ENCODE results near the gene ZNF683.

Gene ZNF683

DNA sequence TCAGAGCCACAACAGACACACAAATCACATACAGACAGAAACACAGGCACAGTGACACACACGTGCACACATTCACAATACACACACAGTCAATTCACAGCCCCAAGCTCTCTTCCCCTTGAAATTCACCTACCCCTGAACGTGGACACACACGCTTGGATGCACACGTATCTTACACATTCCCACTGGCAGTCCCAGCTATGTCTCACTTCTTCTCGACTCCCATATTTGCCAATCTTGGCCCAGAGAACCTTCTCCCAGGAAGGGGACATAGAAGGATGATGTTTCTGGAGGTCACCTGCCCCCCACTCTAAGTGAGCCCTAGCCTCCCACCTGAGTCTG lies 20.2 kb downstream of the ZNF683 start:
- DNase-seq (ENCODE audit: low read depth), result no peak
- TF ChIP-seq, protein P1, sequence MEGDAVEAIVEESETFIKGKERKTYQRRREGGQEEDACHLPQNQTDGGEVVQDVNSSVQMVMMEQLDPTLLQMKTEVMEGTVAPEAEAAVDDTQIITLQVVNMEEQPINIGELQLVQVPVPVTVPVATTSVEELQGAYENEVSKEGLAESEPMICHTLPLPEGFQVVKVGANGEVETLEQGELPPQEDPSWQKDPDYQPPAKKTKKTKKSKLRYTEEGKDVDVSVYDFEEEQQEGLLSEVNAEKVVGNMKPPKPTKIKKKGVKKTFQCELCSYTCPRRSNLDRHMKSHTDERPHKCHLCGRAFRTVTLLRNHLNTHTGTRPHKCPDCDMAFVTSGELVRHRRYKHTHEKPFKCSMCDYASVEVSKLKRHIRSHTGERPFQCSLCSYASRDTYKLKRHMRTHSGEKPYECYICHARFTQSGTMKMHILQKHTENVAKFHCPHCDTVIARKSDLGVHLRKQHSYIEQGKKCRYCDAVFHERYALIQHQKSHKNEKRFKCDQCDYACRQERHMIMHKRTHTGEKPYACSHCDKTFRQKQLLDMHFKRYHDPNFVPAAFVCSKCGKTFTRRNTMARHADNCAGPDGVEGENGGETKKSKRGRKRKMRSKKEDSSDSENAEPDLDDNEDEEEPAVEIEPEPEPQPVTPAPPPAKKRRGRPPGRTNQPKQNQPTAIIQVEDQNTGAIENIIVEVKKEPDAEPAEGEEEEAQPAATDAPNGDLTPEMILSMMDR (IDR thresholded peaks at IDR 0.05; ENCODE audit: control insufficient read depth, extremely low read depth, insufficient read depth), result no peak
- H3K4me3 ChIP-seq (ENCODE audit: low read depth, low read length), result no peak overlapping the region

DNA sequence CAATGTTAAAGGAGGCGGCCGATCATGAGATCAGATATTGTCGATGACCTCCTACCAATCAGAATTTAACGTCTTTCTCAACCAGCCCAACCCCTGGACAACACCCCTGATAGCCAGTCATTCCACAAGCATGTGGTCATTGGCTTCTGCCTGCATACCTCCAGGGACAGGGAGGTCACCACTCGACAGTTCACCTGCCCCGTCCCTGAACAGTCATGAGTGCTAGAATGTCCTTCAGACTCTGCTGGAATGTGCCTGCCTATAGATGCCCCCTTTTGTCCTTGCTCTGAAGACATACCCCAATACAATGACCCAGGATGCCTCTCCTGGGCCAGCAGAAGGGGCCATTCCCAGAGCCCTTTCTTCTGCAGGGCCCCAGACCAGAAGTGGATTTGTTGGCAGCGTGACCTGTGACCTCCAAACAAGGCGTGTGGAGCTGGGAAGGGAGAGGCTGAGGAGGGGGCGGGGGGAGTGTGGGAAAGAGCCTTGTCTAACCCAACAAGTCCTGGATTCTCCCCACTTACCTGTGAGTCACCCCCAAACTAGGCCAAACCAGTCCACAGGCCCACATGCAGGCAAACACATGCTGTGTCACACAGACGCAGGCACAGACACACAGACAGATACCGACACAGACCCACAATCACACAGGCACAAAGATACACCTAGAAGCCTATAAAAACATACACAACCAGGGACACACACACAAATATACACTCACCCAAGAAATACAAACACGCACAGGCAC lies 20.8 kb downstream of the ZNF683 start:
- H3K4me3 ChIP-seq (ENCODE audit: low read depth, low read length), result no peak overlapping the region
- TF ChIP-seq, protein P1 (IDR thresholded peaks at IDR 0.05; ENCODE audit: control insufficient read depth, extremely low read depth, insufficient read depth), result no peak
- DNase-seq (ENCODE audit: low read depth), result no peak

DNA sequence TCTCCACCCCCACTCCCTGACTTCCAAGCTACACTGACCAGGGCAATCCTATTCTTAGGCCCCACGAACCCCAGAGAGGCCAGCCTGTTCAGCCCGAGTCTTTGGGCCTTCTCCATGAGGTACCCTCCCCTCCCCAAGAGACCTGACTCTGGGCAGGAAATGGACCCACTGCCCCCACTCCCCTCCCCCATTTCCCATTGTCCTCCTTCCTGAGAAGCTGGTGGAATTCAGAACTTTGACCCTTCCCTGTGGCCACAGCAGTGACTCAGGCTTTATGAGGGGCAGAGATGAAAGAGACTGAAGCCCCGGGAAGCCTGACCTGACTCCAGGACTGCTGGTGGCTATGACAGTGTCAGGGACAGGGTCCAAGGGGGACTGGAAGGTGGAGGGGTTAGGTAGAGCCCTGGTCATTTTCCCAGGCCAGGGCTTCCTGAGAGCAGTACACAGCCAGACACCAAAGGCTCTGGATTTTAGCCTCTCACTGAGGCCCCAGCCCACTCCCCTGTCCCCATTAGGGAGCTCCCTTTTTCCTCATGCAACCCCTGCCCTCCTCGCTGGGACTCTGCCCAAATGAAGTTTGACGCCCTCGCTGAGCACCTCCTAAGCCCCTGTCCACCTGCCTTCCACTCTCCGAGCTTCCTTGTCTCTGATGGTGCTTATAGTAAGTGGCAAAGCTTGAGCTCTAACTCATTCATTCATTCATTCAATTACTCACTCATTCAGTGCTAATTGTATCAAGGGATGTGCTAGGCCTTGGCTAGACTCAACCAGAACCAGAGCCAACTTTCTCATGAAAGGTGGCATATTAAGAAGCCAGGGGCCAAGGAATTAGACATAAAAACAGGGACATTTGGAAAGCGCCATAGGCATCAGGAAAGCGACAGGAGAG lies 21.6 kb downstream of the ZNF683 start:
- TF ChIP-seq, protein P1 (IDR thresholded peaks at IDR 0.05; ENCODE audit: control insufficient read depth, extremely low read depth, insufficient read depth), result no peak
- no peak overlapping the region for H3K4me3 ChIP-seq (ENCODE audit: low read depth, low read length)
- no peak for DNase-seq (ENCODE audit: low read depth)

DNA sequence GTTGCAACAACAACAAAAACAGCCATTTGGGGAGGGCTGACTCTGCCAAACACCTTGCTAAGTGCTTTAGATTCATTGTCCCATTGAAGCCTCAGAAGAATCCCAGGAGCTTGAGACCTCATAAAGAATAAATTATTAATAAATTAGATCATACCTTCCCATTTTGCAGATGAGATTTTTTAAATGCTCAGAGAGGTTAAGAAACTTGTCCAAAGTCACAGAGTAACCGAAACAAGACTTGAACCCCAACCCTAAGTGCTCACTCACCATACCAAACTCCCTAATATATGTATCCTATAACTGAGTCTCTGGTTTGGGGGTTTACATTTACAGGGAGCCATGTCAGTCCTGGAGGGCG lies 22.2 kb downstream of the ZNF683 start:
- DNase-seq (ENCODE audit: low read depth), result no peak
- TF ChIP-seq, protein P1 (IDR thresholded peaks at IDR 0.05; ENCODE audit: control insufficient read depth, extremely low read depth, insufficient read depth), result no peak
- no peak overlapping the region for H3K4me3 ChIP-seq (ENCODE audit: low read depth, low read length)

DNA sequence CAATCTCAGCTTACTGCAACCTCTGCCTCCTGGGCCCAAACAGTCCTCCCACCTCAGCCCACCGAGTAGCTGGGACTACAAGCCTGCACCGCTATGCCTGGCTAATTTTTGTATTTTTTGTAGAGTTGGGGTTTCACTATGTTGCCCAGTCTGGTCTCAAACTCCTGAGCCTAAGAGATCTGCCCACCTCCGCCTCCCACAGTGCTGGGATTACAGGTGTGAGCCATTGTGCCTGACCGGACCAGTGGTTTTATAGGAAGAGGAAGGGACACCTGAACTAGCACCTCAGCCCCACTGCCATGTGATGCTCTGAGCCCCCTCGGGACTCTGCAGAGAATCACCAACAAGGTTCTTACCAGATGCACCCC lies 22.7 kb downstream of the ZNF683 start:
- DNase-seq (ENCODE audit: low read depth), result no peak
- TF ChIP-seq, protein P1 (IDR thresholded peaks at IDR 0.05; ENCODE audit: control insufficient read depth, extremely low read depth, insufficient read depth), result no peak
- H3K4me3 ChIP-seq (ENCODE audit: low read depth, low read length), result no peak overlapping the region

DNA sequence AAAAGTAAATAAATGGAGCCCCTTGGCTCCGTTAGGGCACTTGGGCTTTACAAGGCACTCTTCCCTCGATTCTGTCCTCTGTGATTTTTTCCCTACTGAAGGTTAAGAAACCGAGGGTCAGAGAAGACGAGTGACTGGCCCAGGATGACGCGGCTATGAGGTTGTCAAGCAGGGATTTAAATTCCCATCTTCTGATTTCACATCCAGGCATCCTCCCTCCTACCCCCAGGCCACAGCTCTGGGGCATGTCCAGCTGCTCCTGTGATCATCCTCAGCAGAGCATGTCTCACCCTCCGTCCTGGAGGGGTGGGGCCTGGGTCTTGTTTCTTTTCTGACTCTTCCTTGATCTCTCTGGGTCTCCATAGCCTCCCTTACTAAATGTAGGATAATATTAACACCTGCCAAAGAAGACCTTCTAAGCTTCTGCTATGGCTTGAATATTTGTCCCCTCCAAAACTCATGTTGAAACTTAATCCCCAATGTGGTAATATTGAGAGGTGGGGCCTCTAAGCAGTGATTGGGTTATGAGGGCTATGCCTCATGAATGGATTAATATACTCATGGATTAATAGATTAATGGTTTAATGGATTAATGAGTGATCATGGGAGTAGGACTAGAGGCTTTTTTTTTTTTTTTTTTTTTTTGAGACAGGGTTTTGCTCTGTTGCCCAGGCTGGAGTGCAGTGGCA lies 23.2 kb downstream of the ZNF683 start:
- no peak overlapping the region for H3K4me3 ChIP-seq (ENCODE audit: low read depth, low read length)
- TF ChIP-seq, protein P1 (IDR thresholded peaks at IDR 0.05; ENCODE audit: control insufficient read depth, extremely low read depth, insufficient read depth), result no peak
- no peak for DNase-seq (ENCODE audit: low read depth)
